NT2/D1 (cell line): Measurements from ENCODE around the gene KYAT1.

Experiments used
- DNase-seq: peaks from one replicate; pipeline ENCODE4 v3.0.0-alpha.2; 2011; ENCODE audit warnings: low read depth, low spot score
- H3K27me3 ChIP-seq: 2 replicates; pipeline ENCODE4 v1.6.0; 2011; ENCODE audit warnings: mild to moderate bottlenecking; ENCODE audit not compliant: insufficient read length, insufficient read depth
- H3K36me3 ChIP-seq: 2 replicates; pipeline ENCODE4 v1.6.1; 2011; ENCODE audit warnings: mild to moderate bottlenecking, low read length, mixed read lengths; ENCODE audit not compliant: insufficient read depth, insufficient read length
- H3K4me1 ChIP-seq: 2 replicates; pipeline ENCODE4 v1.5.1; 2011; ENCODE audit not compliant: insufficient read depth, insufficient read length
- H3K4me3 ChIP-seq: 2 replicates; pipeline ENCODE4 v1.5.1; 2011; ENCODE audit warnings: low read depth; ENCODE audit not compliant: insufficient read length
- H3K9ac ChIP-seq: 2 replicates; pipeline ENCODE4 v1.6.0; 2011; ENCODE audit warnings: low read depth; ENCODE audit not compliant: insufficient read length
- H3K9me3 ChIP-seq: 2 replicates; pipeline ENCODE4 v1.5.1; 2011; ENCODE audit warnings: mild to moderate bottlenecking, low read length; ENCODE audit not compliant: insufficient read depth
- SUZ12 ChIP-seq: IDR thresholded peaks from 2 replicates; pipeline ENCODE4 v1.6.1; 2011; ENCODE audit not compliant: insufficient read length, insufficient read depth; ENCODE audit errors: extremely low read depth
- YY1 ChIP-seq: IDR thresholded peaks from 2 replicates; pipeline ENCODE4 v1.6.1; 2011; ENCODE audit not compliant: insufficient read length, insufficient read depth
- ZNF274 ChIP-seq: IDR thresholded peaks from 2 replicates; pipeline ENCODE4 v1.6.1; 2011; ENCODE audit warnings: mild to moderate bottlenecking, low read depth, low read length

The KYAT1 gene

DNA sequence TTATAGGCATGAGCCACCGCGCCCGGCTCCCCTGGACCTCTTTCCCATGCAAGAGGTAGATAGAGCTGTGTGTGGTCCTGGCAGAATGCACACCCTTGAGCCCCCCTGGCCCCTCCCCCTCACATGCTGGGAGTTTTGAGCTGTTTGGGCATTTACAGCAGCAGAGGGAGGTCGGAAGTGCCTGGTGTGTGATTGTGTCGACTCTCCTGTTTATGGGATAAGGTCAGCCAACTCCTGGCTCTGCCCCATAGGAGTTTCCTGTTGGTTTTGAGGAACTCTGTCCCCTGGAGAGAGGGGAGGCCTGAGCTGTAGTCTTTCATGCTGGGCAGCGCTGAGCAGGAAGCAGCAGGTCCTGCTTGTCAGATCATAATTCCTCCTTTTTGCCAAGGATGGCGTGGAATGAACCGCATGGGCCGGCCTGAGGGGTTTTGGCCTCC, 6.2 kb upstream of the KYAT1 start:
- H3K9ac ChIP-seq = peak overlapping the region; percentile 43

GRCh38 chr9:128887049-128887448, 5.3 kb upstream of the KYAT1 start:
- Histone ChIP-seq H3K36me3 (peaks cover 72% of the 10 kb centered on the region), H3K4me1 (peaks cover 37% of the 10 kb centered on the region), H3K9me3 (no peaks in the 10 kb centered on the region), H3K9ac (no peak overlapping the region), H3K4me3 (no peak overlapping the region), H3K27me3 (no peaks in the 10 kb centered on the region)
- no peak for DNase-seq
- TF ChIP-seq SUZ12 (no peak), ZNF274 (no peak), YY1 (no peak)

More for the DNA sequence above, 6.2 kb upstream of the KYAT1 start:
- Histone ChIP-seq H3K4me3 (no peak overlapping the region), H3K27me3 (no peaks in the 10 kb centered on the region), H3K9me3 (no peaks in the 10 kb centered on the region), H3K4me1 (peaks cover 39% of the 10 kb centered on the region), H3K36me3 (peaks cover 81% of the 10 kb centered on the region)
- no peak for TF ChIP-seq ZNF274
- TF ChIP-seq YY1 = no peak
- TF ChIP-seq SUZ12 = no peak
- DNase-seq = peak; percentile 89

- peaks cover 35% of the 10 kb centered on the region for H3K4me1 ChIP-seq
- no peak for DNase-seq
Observed at GRCh38 chr9:128886211-128886891, 4.6 kb upstream of the KYAT1 start.

GRCh38 chr9:128885798-128886197, 4.0 kb upstream of the KYAT1 start:
- H3K4me1 ChIP-seq = peaks cover 34% of the 10 kb centered on the region
- H3K36me3 ChIP-seq = peaks cover 61% of the 10 kb centered on the region
- H3K9ac ChIP-seq = peak overlapping the region; percentile 44
- H3K27me3 ChIP-seq = no peaks in the 10 kb centered on the region
- TF ChIP-seq SUZ12 = no peak
- no peak overlapping the region for H3K4me3 ChIP-seq
- H3K9me3 ChIP-seq = no peaks in the 10 kb centered on the region
- DNase-seq = no peak

More at GRCh38 chr9:128886211-128886891, 4.6 kb upstream of the KYAT1 start:
- Histone ChIP-seq H3K4me3 (no peak overlapping the region), H3K9ac (peak overlapping the region; percentile 44), H3K27me3 (no peaks in the 10 kb centered on the region), H3K36me3 (peaks cover 65% of the 10 kb centered on the region), H3K9me3 (no peaks in the 10 kb centered on the region)
- TF ChIP-seq ZNF274 = no peak
- no peak for TF ChIP-seq YY1
- TF ChIP-seq SUZ12 = no peak

DNA sequence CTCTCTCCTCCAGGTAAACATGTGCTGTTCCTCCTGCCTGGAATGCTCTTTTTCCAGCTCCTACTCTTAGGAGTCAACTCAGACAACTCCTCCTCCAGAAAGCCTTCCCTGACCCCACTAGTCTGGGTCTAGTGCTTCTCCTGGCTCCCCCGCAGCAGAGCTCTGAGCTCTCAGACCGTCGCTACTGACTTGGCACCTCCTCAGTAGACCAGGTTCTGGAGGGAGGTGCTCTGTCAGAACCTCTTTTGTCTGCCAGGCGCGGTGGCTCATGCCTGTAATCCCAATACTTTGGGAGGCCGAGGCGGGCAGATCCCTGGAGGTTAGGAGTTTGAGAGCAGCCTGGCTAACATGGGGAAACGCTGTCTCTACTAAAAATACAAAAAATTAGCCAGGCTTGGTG, 3.6 kb upstream of the KYAT1 start:
- H3K36me3 ChIP-seq = peaks cover 57% of the 10 kb centered on the region
- no peaks in the 10 kb centered on the region for H3K27me3 ChIP-seq
- H3K9me3 ChIP-seq = no peaks in the 10 kb centered on the region
- TF ChIP-seq SUZ12 (no peak), YY1 (no peak), ZNF274 (no peak)
- H3K4me3 ChIP-seq = no peak overlapping the region
- H3K4me1 ChIP-seq = peaks cover 34% of the 10 kb centered on the region
- DNase-seq = no peak
- H3K9ac ChIP-seq = peak overlapping the region; percentile 6

GRCh38 chr9:128884164-128884563, 2.4 kb upstream of the KYAT1 start:
- Histone ChIP-seq H3K4me3 (no peak overlapping the region), H3K9ac (peak overlapping the region; percentile 36)

DNA sequence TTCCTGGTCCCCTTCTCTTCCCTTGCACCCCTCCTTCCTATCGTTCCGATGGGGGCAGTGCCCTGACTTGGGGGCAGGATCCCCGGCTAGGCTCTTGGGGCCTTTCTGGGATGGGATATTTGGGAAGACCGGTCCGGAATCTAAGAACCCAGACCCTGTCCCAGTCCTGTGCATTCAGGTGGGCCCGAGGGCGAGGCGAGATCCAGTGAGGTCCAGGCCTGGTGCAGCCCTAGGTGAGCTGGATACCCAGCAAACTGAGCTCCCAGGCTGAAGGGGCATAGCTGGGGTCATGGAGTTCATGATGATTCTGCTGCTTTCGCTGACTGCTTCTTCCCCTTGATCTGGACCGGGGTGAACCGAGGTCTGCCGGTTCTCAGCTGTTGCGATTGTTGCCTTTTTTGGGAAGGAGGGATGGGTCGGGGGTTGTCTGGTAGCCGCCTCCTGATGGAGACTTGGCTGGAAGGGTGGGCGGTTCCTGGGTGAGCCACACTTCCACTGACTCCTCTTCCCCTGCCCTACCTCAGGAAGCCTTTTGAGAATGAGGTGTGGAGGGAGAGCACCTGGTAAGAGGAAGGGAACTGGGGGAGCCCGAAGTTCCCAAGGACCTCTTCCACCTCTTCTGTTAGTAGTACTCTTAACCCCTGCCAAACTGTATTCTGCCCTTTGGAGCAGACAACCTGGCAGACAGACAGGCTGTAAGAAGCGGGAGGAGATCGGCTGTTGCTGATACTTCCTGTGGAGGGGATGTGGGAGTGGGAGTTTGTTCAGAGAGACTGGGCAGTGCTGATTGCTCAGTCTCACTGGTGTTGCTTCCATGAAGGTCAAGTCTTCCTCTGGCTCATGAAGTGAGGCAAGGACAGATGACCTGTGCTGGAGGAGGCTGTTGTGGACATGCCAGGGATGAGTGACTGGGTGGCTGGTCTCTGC, 1.2 kb upstream of the KYAT1 start:
- Histone ChIP-seq H3K9me3 (no peaks in the 10 kb centered on the region), H3K4me3 (peak overlapping the region; percentile 89), H3K36me3 (peaks cover 50% of the 10 kb centered on the region), H3K4me1 (peaks cover 28% of the 10 kb centered on the region), H3K9ac (peak overlapping the region; percentile 96), H3K27me3 (no peaks in the 10 kb centered on the region)
- TF ChIP-seq YY1 = no peak
- no peak for TF ChIP-seq ZNF274
- no peak for TF ChIP-seq SUZ12
- no peak for DNase-seq

More at GRCh38 chr9:128884164-128884563, 2.4 kb upstream of the KYAT1 start:
- TF ChIP-seq YY1 (no peak), ZNF274 (no peak), SUZ12 (no peak)
- H3K27me3 ChIP-seq = no peaks in the 10 kb centered on the region
- H3K4me1 ChIP-seq = peaks cover 39% of the 10 kb centered on the region
- DNase-seq = no peak
- peaks cover 57% of the 10 kb centered on the region for H3K36me3 ChIP-seq
- H3K9me3 ChIP-seq = no peaks in the 10 kb centered on the region
